GM12878 (cell line): ENCODE data around the gene ISCA2. TPM values are rescaled to one million over a fixed set of nuclear protein-coding genes. Genes with fewer than 3 reads are reported as not detected.

ENCODE experiments used
- ATAC-seq: fragments of 200-7000 bp; cut with Tn5 transposase; 3 replicates; pipeline ENCODE4 v1.9.1; 2020; ENCODE audit warnings: mild to moderate bottlenecking, moderate library complexity
- BruUV-seq: library from RNA; stranded (reverse); fragments of 400-500 nt; replicated peaks from 2 replicates; lab custom pipeline; 2021; lab: Mats Ljungman, UMichigan
- CTCF ChIA-PET: fragments of 300-600 bp; sonication (Branson Sonifier 250); formaldehyde crosslinking; extraction: SDS; loops from one replicate; lab custom pipeline; 2021; ENCODE audit warnings: inconsistent platforms; lab: Yijun Ruan, JAX
- POLR2A ChIA-PET: fragments of 350-600 bp; formaldehyde crosslinking; extraction: SDS; loops from one replicate; lab custom pipeline; 2021; ENCODE audit warnings: inconsistent platforms; lab: Charles Lee
- RAD21 ChIA-PET: fragments of 300-600 bp; sonication (Branson Sonifier 250); formaldehyde crosslinking; loops from one replicate; lab custom pipeline; 2023; ENCODE audit warnings: antibody characterized with exemption; ENCODE audit not compliant: unreplicated experiment; lab: Charles Lee
- SMC1A ChIA-PET: fragments of 300-600 bp; sonication (Branson Sonifier 250); formaldehyde crosslinking; loops from one replicate; lab custom pipeline; 2023; ENCODE audit not compliant: unreplicated experiment, uncharacterized antibody; lab: Charles Lee
- DNase-seq: peaks from one replicate; pipeline ENCODE4 v3.0.0-alpha.2; 2011; ENCODE audit warnings: low read depth, low spot score
- FAIRE-seq: peaks from 3 replicates; lab custom pipeline; 2011; peaks lifted over from hg19 to GRCh38; lab: Jason Lieb, UNC
- H2AFZ ChIP-seq: 2 replicates; pipeline ENCODE4 v1.6.0; 2011; ENCODE audit warnings: low read depth, low read length, control low read depth; ENCODE audit not compliant: control insufficient read depth
- H3K27ac ChIP-seq: 2 replicates; pipeline ENCODE4 v1.5.1; 2011; ENCODE audit warnings: control low read depth; ENCODE audit not compliant: control insufficient read depth, insufficient read depth
- H3K27me3 ChIP-seq, 2 experiments: replicated peaks in 1 of 2; 2 replicates each; pipeline versions ENCODE4 v1.6.0 to v1.6.1; 2011; ENCODE audit warnings: low read length in 1 of 2; ENCODE audit not compliant: control insufficient read depth in 2 of 2, insufficient read depth in 2 of 2
- H3K36me3 ChIP-seq, 2 experiments: 2 replicates each; pipeline ENCODE4 v1.5.1; 2011; ENCODE audit warnings: low read length in 1 of 2; ENCODE audit not compliant: control insufficient read depth in 2 of 2, insufficient read depth in 2 of 2
- H3K4me1 ChIP-seq: 2 replicates; pipeline ENCODE4 v1.6.1; 2011; ENCODE audit warnings: mild to moderate bottlenecking, low read length, moderate library complexity, mixed read lengths; ENCODE audit not compliant: control insufficient read depth, insufficient read depth
- H3K4me2 ChIP-seq: 2 replicates; pipeline ENCODE4 v1.6.0; 2011; ENCODE audit warnings: control low read depth; ENCODE audit not compliant: control insufficient read depth, insufficient read depth
- H3K4me3 ChIP-seq: fragments of 200-600 bp; sonication (generic); 2 replicates; pipeline ENCODE4 v1.5.1; 2016
- H3K79me2 ChIP-seq: 2 replicates; pipeline ENCODE4 v1.6.0; 2011; ENCODE audit warnings: low read length; ENCODE audit not compliant: control insufficient read depth, insufficient read depth
- H3K9ac ChIP-seq: 2 replicates; pipeline ENCODE4 v1.8.0; 2011; ENCODE audit warnings: low read length, control low read depth, mixed read lengths; ENCODE audit not compliant: control insufficient read depth, insufficient read depth
- H3K9me3 ChIP-seq: replicated peaks from 3 replicates; pipeline ENCODE4 v1.5.1; 2011; ENCODE audit warnings: mild to moderate bottlenecking, low read length; ENCODE audit not compliant: control insufficient read depth, insufficient read depth
- H4K20me1 ChIP-seq: 2 replicates; pipeline ENCODE4 v1.6.0; 2011; ENCODE audit not compliant: control insufficient read depth, insufficient read depth
- BHLHE40 ChIP-seq, 2 experiments: fragments of 450-650 bp in 1 of 2; IDR thresholded peaks; 2 replicates each; pipeline ENCODE4 v1.6.1; 2011 to 2017; ENCODE audit warnings: low read depth in 2 of 2, borderline replicate concordance in 1 of 2, improper control_type of control experiment in 1 of 2, low read length in 1 of 2, mild to moderate bottlenecking in 1 of 2
- EGR1 ChIP-seq, 2 experiments: IDR thresholded peaks; 1 replicate in 1 of 2; 2 replicates in 1 of 2; pipeline ENCODE4 v1.6.1; 2011 to 2012; ENCODE audit warnings: low read depth in 2 of 2, low read length in 2 of 2, borderline replicate concordance in 1 of 2, mild to moderate bottlenecking in 1 of 2, moderate library complexity in 1 of 2
- HDGF ChIP-seq: fragments of 450-650 bp; IDR thresholded peaks from 2 replicates; pipeline ENCODE4 v1.6.1; 2016; ENCODE audit warnings: antibody characterized with exemption
- JUND ChIP-seq: IDR thresholded peaks from 2 replicates; pipeline ENCODE4 v1.6.1; 2012; ENCODE audit warnings: low read depth, mild to moderate bottlenecking, low read length, improper control_type of control experiment, moderate library complexity
- NR2C2 ChIP-seq: IDR thresholded peaks from 2 replicates; pipeline ENCODE4 v1.6.1; 2011; ENCODE audit warnings: borderline replicate concordance, low read depth; ENCODE audit not compliant: control insufficient read depth, insufficient read length
- RCOR1 ChIP-seq: conservative IDR thresholded peaks from 2 replicates; pipeline ENCODE4 v1.6.1; 2012; ENCODE audit warnings: low read depth, low read length, improper control_type of control experiment
- STAT3 ChIP-seq: IDR thresholded peaks from 2 replicates; pipeline ENCODE4 v1.6.1; 2011; ENCODE audit warnings: low read depth, low read length, improper control_type of control experiment
- YBX1 ChIP-seq: fragments of 450-650 bp; IDR thresholded peaks from 2 replicates; pipeline ENCODE4 v1.6.1; 2016; ENCODE audit warnings: antibody characterized with exemption
- WGBS: methylation state at CpG from one replicate; pipeline ENCODE4 v1.1.6; 2016; ENCODE audit warnings: low lambda C conversion rate; ENCODE audit not compliant: insufficient replicate concordance, insufficient coverage; ENCODE audit errors: missing lambda C conversion rate; 5-methylcytosine and 5-hydroxymethylcytosine counted together
- in situ Hi-C: fragments of 300-500 bp; cut with MboI; formaldehyde crosslinking; loops from 9 replicates; pipeline ENCODE4 v1.14.3; 2018; ENCODE audit warnings: mixed read lengths
- intact Hi-C: fragments of 100-400 bp; cut with micrococcal nuclease; formaldehyde crosslinking; loops from one replicate; pipeline ENCODE4 v1.14.2; 2022; ENCODE audit not compliant: unreplicated experiment
- polyA plus RNA-seq, 11 experiments: library from polyadenylated mRNA; depleted of rRNA in 4 of 11; unstranded in 6 of 11; stranded (reverse) in 5 of 11; fragments of >200 nt; fragmentation: Nextera tagmentation in 4 of 11; fragmentation: Illumina TruSeq in 1 of 11; extraction: Ambion mirVana in 4 of 11; extraction: Trizol in 1 of 11; gene quantifications; 1 replicate in 1 of 11; 2 replicates in 10 of 11; pipeline versions ENCODE4 v1.2.1 to v1.2.3, GENCODE V29; 2011 to 2016; ENCODE audit warnings: inconsistent platforms in 2 of 11, missing spikeins in 2 of 11, low read depth in 1 of 11
- total RNA-seq, 4 experiments: library from RNA; depleted of rRNA in 3 of 4; stranded (reverse); fragments of >200 nt in 3 of 4; fragmentation: Illumina TruSeq in 1 of 4; extraction: Trizol in 1 of 4; gene quantifications; 2 replicates each; pipeline versions ENCODE4 v1.2.1 to v1.2.3, GENCODE V29; 2013 to 2021
- TF ChIP-seq, protein P1 (sequence below): IDR thresholded peaks from 2 replicates; pipeline ENCODE4 v1.6.1; 2011; ENCODE audit warnings: borderline replicate concordance, low read depth, mild to moderate bottlenecking, moderate library complexity, low read length; ENCODE audit not compliant: insufficient read depth, poor library complexity, severe bottlenecking
- TF ChIP-seq, protein P2 (sequence below): fragments of 450-650 bp; IDR thresholded peaks from 2 replicates; pipeline ENCODE4 v1.6.1; 2014; ENCODE audit warnings: mild to moderate bottlenecking
- TF ChIP-seq, protein P3 (sequence below): fragments of 450-650 bp; formaldehyde crosslinking; IDR thresholded peaks from 2 replicates; pipeline ENCODE4 v1.4.0; 2020; ENCODE audit warnings: mild to moderate bottlenecking, moderate library complexity

ISCA2 gene
- total and polyA plus RNA-seq, 10 of the 15 experiments (the other 5 are each of a cell fraction or from before 2014, with no cell fraction given): 7.5 to 116 (median 32.5) TPM

DNA sequence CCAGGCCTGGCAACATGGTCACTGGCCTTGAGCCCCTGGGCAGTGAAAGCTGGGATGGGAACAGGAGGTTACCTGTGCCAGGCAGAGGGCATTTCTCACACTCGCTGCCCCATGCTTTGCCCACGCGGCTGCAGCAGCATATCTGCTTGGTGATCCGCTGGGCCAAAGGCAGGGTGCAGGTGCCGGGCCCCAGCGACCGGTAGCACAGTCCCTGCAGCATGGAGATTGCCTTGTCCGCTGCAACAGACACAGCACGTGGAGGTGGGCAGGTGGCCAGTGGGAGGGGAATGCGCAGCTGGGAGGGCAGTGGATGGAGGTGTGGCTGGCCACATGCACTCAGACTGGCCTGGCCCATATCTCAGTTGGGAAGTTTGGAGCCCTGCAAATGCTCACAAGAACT, 35.3 kb downstream of the ISCA2 start:
- Histone ChIP-seq H2AFZ (no peak overlapping the region), H3K9ac (no peak overlapping the region), H3K79me2 (no peaks in the 10 kb centered on the region), H4K20me1 (no peaks in the 10 kb centered on the region), H3K4me1 (peaks cover 5% of the 10 kb centered on the region), H3K4me3 (no peak overlapping the region), H3K4me2 (no peak overlapping the region), H3K27ac (no peak overlapping the region), H3K27me3 (no peaks in the 10 kb centered on the region; a peak in 1 of 4 replicates)
- ChIA-PET RAD21 (no interaction called here), CTCF (no interaction called here), POLR2A (no interaction called here)
- no TSS peak for BruUV-seq
- in situ Hi-C loops: no loop called here
- intact Hi-C loops: no loop called here
- WGBS: 65% methylated on average over 10 of the region's 10 CpGs
- DNase-seq: no peak
- no peak for ATAC-seq
- TF ChIP-seq HDGF (no peak), EGR1 (IDR thresholded peaks at IDR 0.05; ENCODE audit: borderline replicate concordance in 1 of 2, low read depth in 2 of 2, low read length in 2 of 2) (no peak), NR2C2 (no peak), YBX1 (no peak)
- TF ChIP-seq, all 136 proteins: peak for 0
- H3K9me3 ChIP-seq: no peaks in the 10 kb centered on the region
- SMC1A ChIA-PET: no interaction called here
- no peak for FAIRE-seq
- no peaks in the 10 kb centered on the region for H3K36me3 ChIP-seq

DNA sequence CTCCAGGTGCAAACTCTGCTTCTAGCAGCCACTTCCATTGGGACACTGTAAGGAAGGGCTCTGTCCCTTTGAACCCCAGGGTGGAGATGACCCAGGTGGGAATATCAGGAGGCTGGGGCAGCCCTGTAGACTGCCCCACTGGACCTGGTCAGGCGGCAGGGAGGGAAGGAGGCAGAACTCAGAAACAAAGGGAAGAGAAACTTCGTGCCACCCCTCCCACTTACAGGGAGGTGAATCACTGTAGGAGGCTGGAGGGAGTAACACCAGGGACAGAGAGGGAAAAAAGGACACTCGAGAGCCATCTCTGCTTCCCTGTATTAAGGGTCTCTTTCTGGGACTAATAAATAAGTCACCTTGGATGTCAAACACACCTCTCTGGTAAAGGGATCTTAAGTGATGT, 37.4 kb downstream of the ISCA2 start:
- 23% methylated on average over 3 of the region's 3 CpGs for WGBS
- ATAC-seq (no peak), DNase-seq (no peak), FAIRE-seq (no peak)
- Histone ChIP-seq H3K4me3 (no peak overlapping the region), H4K20me1 (no peaks in the 10 kb centered on the region), H3K9ac (no peak overlapping the region), H2AFZ (no peak overlapping the region), H3K4me2 (no peak overlapping the region), H3K36me3 (no peaks in the 10 kb centered on the region), H3K79me2 (no peaks in the 10 kb centered on the region), H3K9me3 (no peaks in the 10 kb centered on the region), H3K4me1 (no peaks in the 10 kb centered on the region; the same call in 1 of the 2 replicates), H3K27ac (no peak overlapping the region), H3K27me3 (no peaks in the 10 kb centered on the region; a peak in 2 of 4 replicates)
- BruUV-seq: no TSS peak
- in situ Hi-C loops (no loop called here), intact Hi-C loops (no loop called here)
- POLR2A ChIA-PET: no interaction called here
- CTCF ChIA-PET: no interaction called here
- SMC1A ChIA-PET: no interaction called here
- RAD21 ChIA-PET: no interaction called here
- TF ChIP-seq BHLHE40 (IDR thresholded peaks at IDR 0.05; ENCODE audit: borderline replicate concordance in 1 of 2, low read depth in 2 of 2, low read length in 1 of 2) (no peak), RCOR1 (no peak), STAT3 (no peak), JUND (no peak)
- TF ChIP-seq, protein P1, sequence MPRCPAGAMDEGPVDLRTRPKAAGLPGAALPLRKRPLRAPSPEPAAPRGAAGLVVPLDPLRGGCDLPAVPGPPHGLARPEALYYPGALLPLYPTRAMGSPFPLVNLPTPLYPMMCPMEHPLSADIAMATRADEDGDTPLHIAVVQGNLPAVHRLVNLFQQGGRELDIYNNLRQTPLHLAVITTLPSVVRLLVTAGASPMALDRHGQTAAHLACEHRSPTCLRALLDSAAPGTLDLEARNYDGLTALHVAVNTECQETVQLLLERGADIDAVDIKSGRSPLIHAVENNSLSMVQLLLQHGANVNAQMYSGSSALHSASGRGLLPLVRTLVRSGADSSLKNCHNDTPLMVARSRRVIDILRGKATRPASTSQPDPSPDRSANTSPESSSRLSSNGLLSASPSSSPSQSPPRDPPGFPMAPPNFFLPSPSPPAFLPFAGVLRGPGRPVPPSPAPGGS: no peak
- TF ChIP-seq, protein P2, sequence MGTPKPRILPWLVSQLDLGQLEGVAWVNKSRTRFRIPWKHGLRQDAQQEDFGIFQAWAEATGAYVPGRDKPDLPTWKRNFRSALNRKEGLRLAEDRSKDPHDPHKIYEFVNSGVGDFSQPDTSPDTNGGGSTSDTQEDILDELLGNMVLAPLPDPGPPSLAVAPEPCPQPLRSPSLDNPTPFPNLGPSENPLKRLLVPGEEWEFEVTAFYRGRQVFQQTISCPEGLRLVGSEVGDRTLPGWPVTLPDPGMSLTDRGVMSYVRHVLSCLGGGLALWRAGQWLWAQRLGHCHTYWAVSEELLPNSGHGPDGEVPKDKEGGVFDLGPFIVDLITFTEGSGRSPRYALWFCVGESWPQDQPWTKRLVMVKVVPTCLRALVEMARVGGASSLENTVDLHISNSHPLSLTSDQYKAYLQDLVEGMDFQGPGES: no peak
- TF ChIP-seq, protein P3, sequence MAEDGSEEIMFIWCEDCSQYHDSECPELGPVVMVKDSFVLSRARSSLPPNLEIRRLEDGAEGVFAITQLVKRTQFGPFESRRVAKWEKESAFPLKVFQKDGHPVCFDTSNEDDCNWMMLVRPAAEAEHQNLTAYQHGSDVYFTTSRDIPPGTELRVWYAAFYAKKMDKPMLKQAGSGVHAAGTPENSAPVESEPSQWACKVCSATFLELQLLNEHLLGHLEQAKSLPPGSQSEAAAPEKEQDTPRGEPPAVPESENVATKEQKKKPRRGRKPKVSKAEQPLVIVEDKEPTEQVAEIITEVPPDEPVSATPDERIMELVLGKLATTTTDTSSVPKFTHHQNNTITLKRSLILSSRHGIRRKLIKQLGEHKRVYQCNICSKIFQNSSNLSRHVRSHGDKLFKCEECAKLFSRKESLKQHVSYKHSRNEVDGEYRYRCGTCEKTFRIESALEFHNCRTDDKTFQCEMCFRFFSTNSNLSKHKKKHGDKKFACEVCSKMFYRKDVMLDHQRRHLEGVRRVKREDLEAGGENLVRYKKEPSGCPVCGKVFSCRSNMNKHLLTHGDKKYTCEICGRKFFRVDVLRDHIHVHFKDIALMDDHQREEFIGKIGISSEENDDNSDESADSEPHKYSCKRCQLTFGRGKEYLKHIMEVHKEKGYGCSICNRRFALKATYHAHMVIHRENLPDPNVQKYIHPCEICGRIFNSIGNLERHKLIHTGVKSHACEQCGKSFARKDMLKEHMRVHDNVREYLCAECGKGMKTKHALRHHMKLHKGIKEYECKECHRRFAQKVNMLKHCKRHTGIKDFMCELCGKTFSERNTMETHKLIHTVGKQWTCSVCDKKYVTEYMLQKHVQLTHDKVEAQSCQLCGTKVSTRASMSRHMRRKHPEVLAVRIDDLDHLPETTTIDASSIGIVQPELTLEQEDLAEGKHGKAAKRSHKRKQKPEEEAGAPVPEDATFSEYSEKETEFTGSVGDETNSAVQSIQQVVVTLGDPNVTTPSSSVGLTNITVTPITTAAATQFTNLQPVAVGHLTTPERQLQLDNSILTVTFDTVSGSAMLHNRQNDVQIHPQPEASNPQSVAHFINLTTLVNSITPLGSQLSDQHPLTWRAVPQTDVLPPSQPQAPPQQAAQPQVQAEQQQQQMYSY (CRISPR knock-in tag): no peak
